ENCODE results near the gene CYP2B6.
"Not testable (repeated sequence)": the region's sequence is repeated elsewhere in the genome, so short reads cannot be mapped to it uniquely, and the experiment has no call there.

Gene CYP2B6

GRCh38 chr19:40995355-40995754 lies 4.3 kb downstream of the CYP2B6 start:
- DNase-seq (ENCODE audit: low read depth) = no peak
- no peak for TF ChIP-seq CTCF (conservative IDR thresholded peaks at IDR 0.05; ENCODE audit: low read length)
- no peak overlapping the region for H3K4me3 ChIP-seq (ENCODE audit: low read length)

GRCh38 chr19:40999018-40999417 lies 7.9 kb downstream of the CYP2B6 start:
- H3K4me3 ChIP-seq (ENCODE audit: low read length); DNase-seq (ENCODE audit: low read depth): not testable (repeated sequence)

GRCh38 chr19:41000310-41000737 lies 9.2 kb downstream of the CYP2B6 start:
- no peak overlapping the region for H3K4me3 ChIP-seq (ENCODE audit: low read length)
- DNase-seq (ENCODE audit: low read depth) = no peak
- no peak for TF ChIP-seq CTCF (conservative IDR thresholded peaks at IDR 0.05; ENCODE audit: low read length)

- TF ChIP-seq CTCF (conservative IDR thresholded peaks at IDR 0.05; ENCODE audit: low read length) = no peak
- no peak overlapping the region for H3K4me3 ChIP-seq (ENCODE audit: low read length)
- no peak for DNase-seq (ENCODE audit: low read depth)
Measured at GRCh38 chr19:41001243-41001971, 10.3 kb downstream of the CYP2B6 start.

GRCh38 chr19:41003656-41004055 lies 12.6 kb downstream of the CYP2B6 start:
- not testable (repeated sequence) for H3K4me3 ChIP-seq (ENCODE audit: low read length); DNase-seq (ENCODE audit: low read depth)

- DNase-seq (ENCODE audit: low read depth) = no peak
- H3K4me3 ChIP-seq (ENCODE audit: low read length) = no peak overlapping the region
- no peak for TF ChIP-seq CTCF (conservative IDR thresholded peaks at IDR 0.05; ENCODE audit: low read length)
Measured at GRCh38 chr19:41009700-41010235, 18.7 kb downstream of the CYP2B6 start.

- H3K4me3 ChIP-seq (ENCODE audit: low read length) = no peak overlapping the region
- DNase-seq (ENCODE audit: low read depth) = no peak
- no peak for TF ChIP-seq CTCF (conservative IDR thresholded peaks at IDR 0.05; ENCODE audit: low read length)
Measured at GRCh38 chr19:41013359-41013758, 22.3 kb downstream of the CYP2B6 start.

GRCh38 chr19:41014643-41015042 lies 23.6 kb downstream of the CYP2B6 start:
- H3K4me3 ChIP-seq (ENCODE audit: low read length) = no peak overlapping the region
- DNase-seq (ENCODE audit: low read depth) = no peak
- TF ChIP-seq CTCF (conservative IDR thresholded peaks at IDR 0.05; ENCODE audit: low read length) = no peak
